Astrocyte of the spinal cord (primary cell): ENCODE measurements around the gene CCDC12.

Experiments
- DNase-seq: peaks from one replicate; pipeline ENCODE4 v3.0.0; 2011; ENCODE audit warnings: low read depth, low spot score
- H3K4me3 ChIP-seq: 2 replicates; pipeline ENCODE4 v1.5.1; 2011; ENCODE audit warnings: low read depth, mild to moderate bottlenecking, low read length, moderate library complexity
- CTCF ChIP-seq: IDR thresholded peaks from 2 replicates; pipeline ENCODE4 v1.5.1; 2012; ENCODE audit warnings: low read depth, mild to moderate bottlenecking, low read length, inconsistent platforms
- in situ Hi-C: cut with HindIII; loops from 2 replicates; pipeline ENCODE4 v1.10.0; 2017; ENCODE audit warnings: low sequenced_read_pairs

CCDC12 gene

DNA sequence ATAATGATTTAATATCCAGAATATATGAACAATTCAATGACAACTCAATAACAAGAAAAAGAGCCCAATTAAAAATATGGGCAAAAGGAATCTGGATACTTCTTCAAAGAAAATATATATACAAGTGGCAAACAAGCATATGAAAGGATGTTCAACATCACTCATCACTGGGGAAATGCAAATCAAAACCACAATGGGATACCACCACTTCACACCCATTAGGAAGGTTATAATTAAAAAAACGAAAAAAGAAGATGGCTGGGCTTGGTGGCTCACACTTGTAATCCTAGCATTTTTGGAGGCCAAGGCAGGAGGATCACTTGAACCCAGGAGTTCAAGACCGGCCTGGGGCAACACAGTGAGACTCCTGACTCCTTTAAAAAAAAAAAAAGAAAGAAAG is 4.1 kb downstream of the CCDC12 start:
- no peak overlapping the region for H3K4me3 ChIP-seq
- no peak for DNase-seq
- TF ChIP-seq CTCF, result no peak
- in situ Hi-C loops, result no loop called here

DNA sequence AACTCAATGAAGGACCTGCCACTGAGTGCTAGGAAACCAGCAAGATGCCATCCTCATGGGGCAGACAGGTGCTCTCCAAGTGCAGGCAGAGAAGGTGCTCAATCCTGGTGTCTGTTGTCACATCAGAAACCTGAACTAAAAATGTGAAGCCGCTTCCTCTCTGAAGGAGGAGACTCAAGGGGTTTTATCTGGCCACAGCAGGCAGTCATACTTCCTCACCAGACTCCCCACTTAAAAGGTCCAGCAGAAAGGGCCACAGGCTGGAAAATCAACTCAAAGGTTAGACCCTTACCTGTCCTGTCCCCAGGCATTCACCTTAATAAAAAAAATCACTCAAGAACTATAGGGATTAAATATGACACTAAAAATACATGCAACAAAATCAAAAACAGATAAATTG is 4.8 kb downstream of the CCDC12 start:
- no peak overlapping the region for H3K4me3 ChIP-seq
- DNase-seq, result no peak
- TF ChIP-seq CTCF, result no peak
- in situ Hi-C loops, result no loop called here

GRCh38 chr3:46971151-46971550 is 5.4 kb downstream of the CCDC12 start:
- in situ Hi-C loops, result no loop called here
- no peak for DNase-seq
- H3K4me3 ChIP-seq, result no peak overlapping the region
- no peak for TF ChIP-seq CTCF

- H3K4me3 ChIP-seq, result no peak overlapping the region
- in situ Hi-C loops, result no loop called here
- no peak for DNase-seq
- TF ChIP-seq CTCF, result no peak
Measured at GRCh38 chr3:46970391-46971091, 6.0 kb downstream of the CCDC12 start.

- in situ Hi-C loops, result no loop called here
- DNase-seq, result no peak
- no peak for TF ChIP-seq CTCF
- H3K4me3 ChIP-seq, result no peak overlapping the region
Measured at GRCh38 chr3:46968783-46969428, 7.6 kb downstream of the CCDC12 start.

- DNase-seq, result no peak
- in situ Hi-C loops, result no loop called here
- H3K4me3 ChIP-seq, result no peak overlapping the region
- peak; percentile 2 for TF ChIP-seq CTCF
Measured at GRCh38 chr3:46966811-46967210, 9.7 kb downstream of the CCDC12 start.
